HAP-1 (cell line): ENCODE data around the gene DGCR6L.
"Not testable (repeated sequence)": the region's sequence is repeated elsewhere in the genome, so short reads cannot be mapped to it uniquely, and the experiment has no call there.

Source experiments
- DNase-seq, 2 experiments: peaks; one replicate each; pipeline ENCODE4 v3.0.0-alpha.2; 2016 to 2020; ENCODE audit warnings: low spot score in 2 of 2
- H3K27me3 ChIP-seq: fragments of 250-450 bp; sonication (Bioruptor Pico); 2 replicates; pipeline ENCODE4 v1.5.1; 2020; ENCODE audit warnings: low read depth, mild to moderate bottlenecking, moderate library complexity
- H3K36me3 ChIP-seq: fragments of 250-450 bp; sonication (Bioruptor Pico); replicated peaks from 2 replicates; pipeline ENCODE4 v1.5.1; 2020; ENCODE audit warnings: mild to moderate bottlenecking
- H3K4me1 ChIP-seq: fragments of 250-450 bp; sonication (Bioruptor Pico); 2 replicates; pipeline ENCODE4 v1.5.1; 2020; ENCODE audit warnings: mild to moderate bottlenecking
- H3K4me3 ChIP-seq: fragments of 250-450 bp; sonication (Bioruptor Pico); 2 replicates; pipeline ENCODE4 v1.5.1; 2020; ENCODE audit warnings: mild to moderate bottlenecking, moderate library complexity
- H3K9me3 ChIP-seq: fragments of 250-450 bp; sonication (Bioruptor Pico); 2 replicates; pipeline ENCODE4 v1.5.1; 2020; ENCODE audit warnings: mild to moderate bottlenecking, moderate library complexity
- in situ Hi-C: fragments of 300-500 bp; cut with MboI; formaldehyde crosslinking; loops from 3 replicates; pipeline ENCODE4 v1.14.3; 2020; ENCODE audit warnings: low sequenced_read_pairs, inconsistent platforms, mixed read lengths

DGCR6L gene

DNA sequence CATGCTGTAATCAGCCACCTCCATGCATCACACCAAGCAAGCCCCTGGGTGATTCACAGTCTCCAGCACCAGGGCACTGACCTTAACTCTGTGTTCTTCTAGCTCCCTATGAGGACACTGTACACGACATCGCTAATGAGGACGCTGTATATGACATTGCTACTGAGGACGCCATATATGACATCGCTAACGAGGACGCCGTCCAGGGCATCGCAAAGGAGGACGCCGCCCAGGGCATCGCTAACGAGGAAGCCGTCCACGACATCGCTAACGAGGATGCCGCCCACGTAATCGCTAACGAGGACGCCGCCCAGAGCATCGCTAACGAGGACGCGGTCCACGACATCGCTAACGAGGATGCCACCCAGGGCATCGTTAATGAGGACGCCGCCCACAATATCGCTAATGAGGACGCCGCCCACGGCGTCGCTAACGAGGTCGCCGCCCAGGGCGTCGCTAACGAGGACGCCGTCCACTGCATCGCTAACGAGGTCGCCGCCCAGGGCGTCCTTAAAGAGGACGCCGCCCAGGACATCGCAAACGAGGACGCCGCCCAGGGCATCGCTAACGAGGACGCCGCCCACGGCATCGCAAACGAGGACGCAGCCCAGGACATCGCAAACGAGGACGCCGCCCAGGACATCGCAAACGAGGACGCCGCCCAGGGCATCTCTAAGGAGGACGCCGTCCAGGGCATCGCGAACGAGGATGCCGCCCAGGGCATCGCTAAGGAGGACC is 34.5 kb upstream of the DGCR6L start:
- H3K36me3 ChIP-seq, result no peaks in the 10 kb centered on the region
- DNase-seq, result no peak
- no peaks in the 10 kb centered on the region for H3K4me1 ChIP-seq
- in situ Hi-C loops, result no loop called here
- no peak overlapping the region for H3K4me3 ChIP-seq
- no peaks in the 10 kb centered on the region for H3K27me3 ChIP-seq
- H3K9me3 ChIP-seq, result no peaks in the 10 kb centered on the region

DNA sequence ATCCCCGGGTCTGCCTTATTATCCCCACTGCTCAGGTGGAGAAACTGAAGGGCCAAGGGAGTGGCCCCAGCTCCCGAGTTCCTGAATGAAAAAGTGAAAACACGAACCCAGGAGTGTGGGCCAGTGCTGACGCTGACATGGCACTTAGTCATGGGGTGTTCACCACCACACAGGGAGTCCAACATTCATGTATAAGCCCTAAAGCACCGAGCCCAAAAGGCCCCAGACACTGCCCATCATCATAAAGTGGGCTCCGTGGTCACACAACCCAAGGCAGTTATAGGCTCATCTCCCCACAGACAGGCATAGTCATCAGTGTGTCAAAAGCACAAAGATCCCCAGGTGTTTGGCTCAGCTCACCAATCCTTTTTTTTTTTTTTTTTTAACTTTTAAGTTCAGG is 32.7 kb upstream of the DGCR6L start:
- H3K9me3 ChIP-seq, DNase-seq, H3K36me3 ChIP-seq, in situ Hi-C loops, H3K27me3 ChIP-seq, H3K4me1 ChIP-seq, H3K4me3 ChIP-seq: not testable (repeated sequence)

DNA sequence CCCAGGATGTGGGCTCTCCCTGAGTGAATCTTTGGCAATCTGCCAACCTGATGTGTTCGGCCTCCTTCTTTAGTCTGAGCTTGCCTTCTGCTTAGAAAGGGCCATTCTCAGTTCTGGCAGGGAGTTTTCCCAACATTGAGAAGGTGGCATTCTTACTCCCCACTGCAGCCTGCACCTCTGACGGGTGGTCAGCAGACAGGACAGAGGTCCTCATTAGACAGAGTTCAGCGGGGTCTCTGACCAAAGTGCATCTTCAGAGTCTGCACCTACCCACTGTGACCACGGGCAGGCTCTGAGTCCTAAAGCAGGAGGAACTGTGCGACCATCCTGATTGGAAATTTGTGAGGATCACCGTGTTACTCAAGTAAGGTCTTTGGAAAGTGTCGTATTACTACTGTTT is 26.7 kb upstream of the DGCR6L start:
- H3K4me1 ChIP-seq, H3K9me3 ChIP-seq, in situ Hi-C loops, DNase-seq, H3K36me3 ChIP-seq, H3K27me3 ChIP-seq, H3K4me3 ChIP-seq: not testable (repeated sequence)

DNA sequence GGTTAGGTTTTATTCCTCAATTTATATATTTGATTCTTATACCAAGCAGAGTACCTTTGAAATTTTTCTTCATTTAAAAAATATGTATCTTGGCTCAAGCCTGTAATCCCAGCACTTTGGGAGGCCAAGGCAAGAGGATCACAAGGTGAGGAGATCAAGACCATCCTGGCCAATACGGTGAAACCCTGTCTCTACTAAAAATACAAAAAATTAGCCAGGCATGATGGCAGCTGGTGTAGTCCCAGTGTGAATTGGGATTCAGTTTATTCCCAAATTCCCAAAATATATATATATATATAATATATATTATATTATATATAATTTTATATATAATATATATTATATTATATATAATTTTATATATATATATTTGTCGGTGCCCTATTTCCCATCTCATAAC is 18.4 kb upstream of the DGCR6L start:
- in situ Hi-C loops, H3K4me3 ChIP-seq, H3K27me3 ChIP-seq, H3K9me3 ChIP-seq, H3K36me3 ChIP-seq, DNase-seq, H3K4me1 ChIP-seq: not testable (repeated sequence)

DNA sequence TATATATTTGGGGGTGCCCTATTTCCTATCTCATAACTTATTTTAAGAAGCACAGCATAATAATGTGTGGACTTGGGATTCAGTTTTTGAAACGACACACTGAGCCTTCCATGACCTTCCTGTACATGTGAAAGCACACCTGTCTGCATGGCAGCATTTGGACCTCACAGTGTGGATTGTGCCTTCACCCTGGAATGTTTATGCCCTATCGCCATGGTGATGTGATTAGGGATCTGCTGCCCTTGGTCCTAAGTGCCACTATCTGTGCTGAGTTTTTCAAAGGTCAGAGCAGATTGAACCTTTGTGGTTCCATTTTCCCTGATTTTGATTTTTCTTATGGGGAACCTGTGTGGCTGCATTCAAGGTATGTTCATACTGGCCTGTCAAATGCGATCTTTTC is 17.9 kb upstream of the DGCR6L start:
- H3K27me3 ChIP-seq, DNase-seq, H3K4me1 ChIP-seq, H3K4me3 ChIP-seq, H3K36me3 ChIP-seq, H3K9me3 ChIP-seq, in situ Hi-C loops: not testable (repeated sequence)

- H3K4me3 ChIP-seq, in situ Hi-C loops, H3K36me3 ChIP-seq, H3K4me1 ChIP-seq, DNase-seq, H3K9me3 ChIP-seq, H3K27me3 ChIP-seq: not testable (repeated sequence)
Measured at GRCh38 chr22:20336561-20336960, 16.7 kb upstream of the DGCR6L start.

DNA sequence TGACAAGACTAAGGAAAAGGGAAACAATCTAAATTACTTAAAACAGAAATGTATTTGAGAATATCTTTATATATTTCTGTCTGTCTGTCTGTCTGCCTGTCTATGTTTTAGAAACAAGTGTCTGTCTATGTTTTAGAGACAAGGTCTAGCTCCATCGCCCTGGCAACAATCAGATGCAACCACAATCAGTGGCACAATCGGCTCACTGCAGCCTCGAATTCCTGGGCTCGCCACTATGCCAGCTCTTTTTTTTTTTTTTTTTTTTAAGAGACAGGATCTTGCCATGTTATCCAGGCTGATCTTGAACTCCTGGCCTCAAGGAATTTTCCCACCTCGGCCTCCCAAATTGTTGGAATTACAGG is 8.7 kb upstream of the DGCR6L start:
- in situ Hi-C loops, H3K4me3 ChIP-seq, H3K4me1 ChIP-seq, H3K27me3 ChIP-seq, H3K36me3 ChIP-seq, H3K9me3 ChIP-seq, DNase-seq: not testable (repeated sequence)

DNA sequence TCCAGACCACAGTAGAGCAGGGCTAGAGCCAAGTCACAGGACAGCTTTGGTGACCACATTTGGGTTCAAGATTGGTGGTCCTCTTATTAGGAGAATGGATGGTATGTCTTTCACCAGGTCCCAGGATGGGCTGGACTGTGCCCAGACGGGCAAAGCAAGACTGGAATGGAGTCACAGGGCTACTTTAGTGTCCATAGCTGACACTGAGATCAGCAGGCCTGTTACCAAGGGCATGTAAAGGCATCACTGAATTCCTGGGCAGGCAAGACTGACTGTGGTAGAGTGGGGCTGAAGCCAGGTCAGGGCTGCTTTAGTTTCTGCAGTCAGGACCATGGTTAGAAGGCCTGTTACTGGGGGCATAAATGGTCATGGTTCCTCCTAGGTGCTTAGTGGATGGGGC is 6.1 kb upstream of the DGCR6L start:
- H3K9me3 ChIP-seq, H3K4me1 ChIP-seq, DNase-seq, H3K27me3 ChIP-seq, in situ Hi-C loops, H3K4me3 ChIP-seq, H3K36me3 ChIP-seq: not testable (repeated sequence)

DNA sequence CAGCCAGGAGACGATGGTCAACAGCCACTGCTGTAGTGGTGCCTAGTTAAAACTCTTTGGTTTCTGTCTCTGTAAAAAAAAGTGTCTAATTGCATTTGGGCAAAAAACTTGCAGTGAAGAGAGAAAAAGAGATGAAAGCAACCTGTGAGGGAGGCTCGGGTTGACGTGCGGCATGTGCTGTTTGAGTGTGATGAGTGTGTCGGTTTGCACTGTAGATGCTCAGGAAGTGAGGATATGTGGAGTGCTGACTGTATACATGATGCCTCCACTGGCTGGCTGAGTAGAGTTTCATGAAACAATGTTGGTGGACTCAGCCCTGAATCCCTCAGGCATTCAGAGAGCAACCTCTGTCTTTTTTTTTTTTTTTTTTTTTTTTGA is 4.3 kb upstream of the DGCR6L start:
- no peak overlapping the region for H3K4me3 ChIP-seq
- DNase-seq, result no peak
- no peaks in the 10 kb centered on the region for H3K9me3 ChIP-seq
- in situ Hi-C loops, result no loop called here
- H3K36me3 ChIP-seq, result no peaks in the 10 kb centered on the region
- H3K4me1 ChIP-seq, result no peaks in the 10 kb centered on the region
- H3K27me3 ChIP-seq, result no peaks in the 10 kb centered on the region

DNA sequence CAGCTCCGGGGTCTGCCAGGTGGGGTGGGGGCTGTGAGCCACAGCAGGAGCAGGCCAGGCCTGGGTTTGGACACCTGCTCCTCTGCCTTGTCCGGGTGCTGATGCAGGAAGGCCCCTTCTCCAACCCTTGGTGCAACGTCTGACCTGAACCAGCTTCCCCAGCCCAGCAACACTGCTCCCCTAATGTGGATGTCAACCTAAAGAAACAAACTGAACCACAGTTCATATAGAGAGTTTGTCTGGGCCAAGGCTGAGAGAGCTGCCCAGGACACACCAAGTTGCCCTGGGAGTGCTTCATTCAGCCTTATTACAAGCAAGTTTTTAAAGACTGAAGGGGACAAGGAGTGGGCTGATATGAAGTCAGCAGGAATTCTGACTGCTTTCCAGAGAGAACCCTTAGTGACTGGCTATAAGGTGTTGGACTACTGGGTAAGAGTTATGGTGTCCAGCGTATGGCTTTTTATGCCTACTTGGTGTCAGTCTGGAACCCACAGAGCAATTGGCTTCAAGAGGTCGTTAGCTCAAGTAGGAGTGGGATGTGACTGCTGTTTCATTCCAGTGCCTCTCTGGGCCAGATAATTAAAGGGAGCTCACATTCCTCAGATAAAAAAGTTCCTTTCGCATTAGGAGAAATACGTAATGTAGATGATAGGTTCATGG is 1.8 kb upstream of the DGCR6L start:
- H3K4me3 ChIP-seq, DNase-seq, H3K9me3 ChIP-seq, H3K27me3 ChIP-seq, in situ Hi-C loops, H3K36me3 ChIP-seq: not testable (repeated sequence)
- peaks cover 11% of the 10 kb centered on the region for H3K4me1 ChIP-seq

DNA sequence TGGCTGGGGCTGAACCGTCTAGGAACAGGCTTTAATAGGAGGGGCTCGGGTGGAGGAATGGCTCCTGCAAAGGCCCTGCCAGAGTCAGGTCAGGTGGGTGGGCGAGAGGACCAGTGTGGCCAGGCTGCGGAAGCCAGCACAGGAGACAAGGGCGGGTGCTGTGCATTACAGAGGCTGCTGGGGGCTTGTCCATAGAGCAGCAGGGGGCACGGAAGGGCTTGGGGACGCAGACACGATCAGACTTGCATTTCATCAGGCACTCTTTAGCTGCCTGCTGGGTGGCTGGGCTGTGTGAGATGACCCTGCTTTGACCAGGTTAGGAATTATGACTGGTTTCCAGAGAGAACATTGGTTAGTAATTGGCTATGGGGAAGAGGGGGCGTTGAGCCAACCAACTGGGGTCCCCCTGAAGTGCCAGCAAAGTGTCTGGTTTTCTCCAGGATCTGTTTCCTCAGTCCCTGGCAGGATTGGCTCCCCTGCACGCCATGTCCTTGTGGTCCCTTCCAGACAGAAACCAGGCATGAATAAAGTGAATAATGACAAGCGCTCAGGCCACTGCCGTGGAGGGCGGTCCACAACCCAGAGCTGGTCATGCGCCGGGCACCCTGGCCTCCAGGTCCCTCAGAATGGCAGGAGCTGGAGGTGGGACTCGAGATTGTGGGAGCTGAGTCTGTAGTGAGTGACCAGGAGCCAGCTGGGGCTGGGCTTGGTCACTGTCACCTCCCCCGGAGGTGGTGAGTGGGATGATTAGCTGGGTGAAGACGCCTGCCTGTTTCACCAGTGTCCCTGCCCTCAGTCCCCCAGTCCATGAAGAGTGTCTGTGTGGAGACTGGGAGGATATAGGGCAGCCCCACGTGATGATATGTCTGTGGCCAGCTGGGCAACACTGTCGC is 1.0 kb upstream of the DGCR6L start:
- in situ Hi-C loops, result not testable (repeated sequence)

GRCh38 chr22:20319041-20319744 is 667 bp downstream of the DGCR6L start:
- Histone ChIP-seq H3K4me3 (peak overlapping the region; percentile 80), H3K27me3 (no peaks in the 10 kb centered on the region), H3K4me1 (peaks cover 11% of the 10 kb centered on the region), H3K36me3 (no peaks in the 10 kb centered on the region), H3K9me3 (no peaks in the 10 kb centered on the region)
- in situ Hi-C loops, result no loop called here
- peak in 1 of 2 experiments; percentile 59 for DNase-seq

More for the DNA sequence above, 1.0 kb upstream of the DGCR6L start:
- peak overlapping the region; percentile 80 for H3K4me3 ChIP-seq
- DNase-seq, H3K9me3 ChIP-seq, H3K27me3 ChIP-seq, H3K36me3 ChIP-seq: not testable (repeated sequence)
- H3K4me1 ChIP-seq, result peaks cover 11% of the 10 kb centered on the region

DNA sequence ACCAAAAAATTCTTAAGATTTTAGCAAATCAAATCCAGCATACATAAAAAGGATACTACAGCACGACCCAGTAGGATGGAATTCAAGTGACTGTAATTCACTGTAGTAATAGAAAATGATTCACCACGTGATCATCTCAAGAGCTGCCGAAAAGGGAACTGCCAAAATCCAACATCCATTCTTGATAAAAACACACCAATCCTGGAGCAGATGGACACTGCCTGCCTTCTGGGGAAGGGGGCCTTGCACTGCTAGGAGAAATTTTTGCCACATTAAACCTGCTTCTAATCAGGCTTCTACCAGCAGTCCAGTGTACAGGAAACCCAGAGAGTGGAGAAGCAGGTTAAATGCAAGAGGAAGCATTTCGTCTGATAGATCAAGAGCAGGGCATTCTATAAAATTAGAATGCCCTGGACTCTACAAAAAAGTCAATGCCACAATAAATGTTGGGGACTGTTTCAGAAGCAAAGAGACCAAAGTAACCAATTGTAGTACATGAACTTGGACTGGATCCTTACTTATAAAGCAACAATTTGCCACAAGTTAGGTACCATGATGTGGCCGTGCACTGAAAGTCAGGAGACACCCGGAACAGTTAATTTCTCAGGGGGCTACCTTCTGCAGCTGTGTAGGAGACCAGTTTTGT is 1.7 kb downstream of the DGCR6L start:
- H3K4me1 ChIP-seq, result peaks cover 11% of the 10 kb centered on the region
- H3K36me3 ChIP-seq, H3K27me3 ChIP-seq, in situ Hi-C loops, H3K9me3 ChIP-seq, DNase-seq, H3K4me3 ChIP-seq: not testable (repeated sequence)
